ENCODE measurements around the gene RASAL2.

DNA sequence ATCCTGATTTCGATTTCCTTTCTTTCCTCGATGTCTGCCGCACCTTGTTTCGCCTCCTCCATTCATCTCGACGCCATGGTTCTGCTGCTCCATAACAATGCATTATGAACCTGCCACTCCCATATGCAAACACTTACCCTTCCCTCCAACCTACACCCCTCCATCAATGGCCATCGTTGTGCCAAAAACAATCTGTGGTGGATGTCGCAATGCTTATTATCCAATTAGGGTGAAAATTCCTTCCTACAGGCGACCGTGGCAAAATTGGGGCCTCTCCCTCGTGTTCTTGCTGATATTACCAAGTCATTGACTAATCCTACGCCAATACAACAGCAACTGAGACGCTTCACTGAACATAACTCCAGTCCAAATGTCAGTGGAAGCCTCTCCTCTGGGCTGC is 362.6 kb downstream of the RASAL2 start:
- TF ChIP-seq POLR2A (IDR thresholded peaks at IDR 0.05; ENCODE audit: low read length): no peak
- no peak for TF ChIP-seq GATA1 (IDR thresholded peaks at IDR 0.05; ENCODE audit: low read depth, low read length)

Data from erythroblast (primary cell).